Amygdala (tissue), 56 donors: Measurements from ENCODE around the gene RFPL1.

Experiments used
- DNase-seq, 56 donors: peaks; one replicate each; lab custom pipeline; 2025; lab: John Stamatoyannopoulos, UW

RFPL1 gene

DNA sequence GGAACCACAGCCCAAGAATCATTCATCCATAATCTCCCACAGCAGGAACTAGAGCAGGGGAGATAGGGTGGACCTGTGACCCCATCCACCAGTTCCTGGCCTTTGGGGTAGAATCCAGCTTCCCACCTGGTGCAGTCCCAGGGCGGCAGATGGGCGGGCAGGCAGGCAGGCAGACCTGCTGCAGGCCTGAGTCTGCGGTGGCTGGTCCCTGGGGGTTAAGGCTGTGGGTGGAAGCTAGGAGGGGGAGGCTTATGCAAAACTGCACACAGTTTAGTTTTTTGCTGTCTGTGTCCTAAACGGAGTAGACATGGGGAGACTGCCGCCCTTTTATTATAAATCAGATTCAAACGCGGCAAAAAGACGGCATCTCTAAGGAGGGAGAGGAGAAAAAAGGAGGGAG, 37.2 kb downstream of the RFPL1 start:
- DNase-seq, result no peak

DNA sequence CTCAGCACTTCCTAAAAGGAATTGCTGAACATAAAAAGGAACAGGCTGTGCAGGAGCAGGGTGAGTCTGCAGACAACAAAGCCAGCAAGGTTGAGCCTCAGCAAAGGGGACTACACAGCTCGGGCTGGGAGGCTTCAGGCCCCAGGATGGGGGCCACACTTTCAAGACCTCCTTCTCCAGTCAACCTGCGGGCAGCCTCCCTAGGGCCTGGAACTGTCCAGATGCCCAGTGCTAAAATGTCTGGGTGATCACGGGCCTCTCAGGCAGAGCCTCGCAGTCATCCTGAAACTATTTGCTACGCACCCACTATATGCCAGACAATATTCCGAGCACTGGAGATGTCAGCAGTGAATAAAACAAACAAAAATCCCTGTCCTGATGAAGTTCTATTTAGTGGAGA, 37.7 kb downstream of the RFPL1 start:
- no peak for DNase-seq

DNA sequence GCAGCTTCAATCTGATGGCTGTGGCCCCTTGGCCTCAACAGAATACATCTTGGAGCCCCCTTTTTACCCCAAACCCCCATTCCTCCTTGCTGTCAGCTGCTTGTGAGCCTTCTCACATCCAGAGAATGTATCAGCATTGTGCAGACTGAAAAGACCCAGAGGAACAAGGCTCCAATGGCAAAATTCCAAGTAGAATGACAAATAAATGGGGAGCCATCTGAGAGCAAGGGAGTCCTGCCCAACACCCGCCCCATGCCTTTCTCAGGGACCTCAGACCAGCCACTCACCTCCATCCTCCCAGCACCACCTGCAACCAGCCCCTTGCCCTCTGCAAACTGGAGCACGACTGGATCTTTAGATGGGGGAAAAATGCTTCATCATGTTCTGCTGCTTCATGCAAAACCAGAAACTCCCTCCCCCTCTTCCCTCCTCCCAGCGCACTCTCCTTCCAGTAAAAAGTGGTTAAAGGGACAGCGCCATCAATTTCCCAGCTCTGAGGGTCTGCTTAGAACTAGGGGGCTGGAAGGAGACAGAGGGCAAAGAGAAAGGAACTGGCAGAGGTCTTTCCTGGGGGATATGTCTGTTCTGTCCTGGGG, 39.4 kb downstream of the RFPL1 start:
- peak in 7 of 56 donors; percentile 10 to 34 (median 21) for DNase-seq

GRCh38 chr22:29478326-29479276, 40.2 kb downstream of the RFPL1 start:
- DNase-seq, result peak in 8 of 56 donors; percentile 8 to 45 (median 24)

- peak in 4 of 56 donors; percentile 11 to 36 (median 24) for DNase-seq
Measured at GRCh38 chr22:29479417-29480261, 41.3 kb downstream of the RFPL1 start, which contains the start of gene NEFH. Gene NEFH, plus strand, starts transcription at chr22:29480218. Its CDS starts 45 bp downstream, at chr22:29480263.

DNA sequence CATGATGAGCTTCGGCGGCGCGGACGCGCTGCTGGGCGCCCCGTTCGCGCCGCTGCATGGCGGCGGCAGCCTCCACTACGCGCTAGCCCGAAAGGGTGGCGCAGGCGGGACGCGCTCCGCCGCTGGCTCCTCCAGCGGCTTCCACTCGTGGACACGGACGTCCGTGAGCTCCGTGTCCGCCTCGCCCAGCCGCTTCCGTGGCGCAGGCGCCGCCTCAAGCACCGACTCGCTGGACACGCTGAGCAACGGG, 41.8 kb downstream of the RFPL1 start:
- no peak for DNase-seq

DNA sequence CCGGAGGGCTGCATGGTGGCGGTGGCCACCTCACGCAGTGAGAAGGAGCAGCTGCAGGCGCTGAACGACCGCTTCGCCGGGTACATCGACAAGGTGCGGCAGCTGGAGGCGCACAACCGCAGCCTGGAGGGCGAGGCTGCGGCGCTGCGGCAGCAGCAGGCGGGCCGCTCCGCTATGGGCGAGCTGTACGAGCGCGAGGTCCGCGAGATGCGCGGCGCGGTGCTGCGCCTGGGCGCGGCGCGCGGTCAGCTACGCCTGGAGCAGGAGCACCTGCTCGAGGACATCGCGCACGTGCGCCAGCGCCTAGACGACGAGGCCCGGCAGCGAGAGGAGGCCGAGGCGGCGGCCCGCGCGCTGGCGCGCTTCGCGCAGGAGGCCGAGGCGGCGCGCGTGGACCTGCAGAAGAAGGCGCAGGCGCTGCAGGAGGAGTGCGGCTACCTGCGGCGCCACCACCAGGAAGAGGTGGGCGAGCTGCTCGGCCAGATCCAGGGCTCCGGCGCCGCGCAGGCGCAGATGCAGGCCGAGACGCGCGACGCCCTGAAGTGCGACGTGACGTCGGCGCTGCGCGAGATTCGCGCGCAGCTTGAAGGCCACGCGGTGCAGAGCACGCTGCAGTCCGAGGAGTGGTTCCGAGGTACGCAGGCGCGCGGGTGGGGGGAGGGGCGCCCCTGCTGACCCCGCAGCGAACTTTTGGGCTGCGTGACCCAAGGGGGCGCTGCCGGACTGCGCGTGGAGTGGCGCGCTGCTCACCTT, 42.3 kb downstream of the RFPL1 start:
- peak in 32 of 56 donors; percentile 7 to 76 (median 42) for DNase-seq

DNA sequence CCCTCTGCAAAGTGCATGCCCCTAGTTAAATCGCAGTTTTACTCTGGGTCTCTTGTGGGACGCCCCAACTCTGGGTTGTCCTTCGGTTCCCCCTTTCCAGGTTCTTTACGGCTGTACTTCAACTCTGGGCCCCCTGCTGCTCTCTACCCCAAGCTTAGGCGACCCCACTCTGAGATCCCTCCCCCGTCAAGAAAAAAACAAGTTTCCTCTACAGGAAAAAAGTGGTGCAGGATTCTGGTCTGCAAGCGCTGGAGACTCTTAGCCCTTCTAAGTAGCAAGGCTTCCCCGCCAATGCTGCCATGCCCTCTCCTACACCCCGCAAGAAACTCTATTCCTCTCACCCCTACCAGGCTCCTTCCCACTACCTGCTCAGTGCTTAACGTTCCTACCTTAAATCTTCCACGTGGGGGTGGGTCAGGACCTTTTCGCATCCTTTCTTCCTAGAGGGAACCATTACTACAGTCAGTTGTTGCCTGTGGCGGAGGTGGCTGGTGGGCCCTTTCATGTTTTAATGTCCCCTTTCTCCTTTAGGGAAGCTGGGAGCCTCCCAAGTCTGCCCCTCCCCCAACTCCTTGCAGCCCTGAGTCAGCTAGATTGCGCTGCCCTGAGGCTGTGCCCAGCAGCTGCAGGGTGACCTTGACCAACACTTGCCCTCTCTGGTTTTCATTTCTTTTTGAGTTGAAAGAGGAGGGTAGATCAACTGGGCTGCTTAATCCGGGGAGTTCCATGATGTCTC, 43.0 kb downstream of the RFPL1 start:
- peak in 2 of 56 donors; percentile 6 to 27 for DNase-seq

DNA sequence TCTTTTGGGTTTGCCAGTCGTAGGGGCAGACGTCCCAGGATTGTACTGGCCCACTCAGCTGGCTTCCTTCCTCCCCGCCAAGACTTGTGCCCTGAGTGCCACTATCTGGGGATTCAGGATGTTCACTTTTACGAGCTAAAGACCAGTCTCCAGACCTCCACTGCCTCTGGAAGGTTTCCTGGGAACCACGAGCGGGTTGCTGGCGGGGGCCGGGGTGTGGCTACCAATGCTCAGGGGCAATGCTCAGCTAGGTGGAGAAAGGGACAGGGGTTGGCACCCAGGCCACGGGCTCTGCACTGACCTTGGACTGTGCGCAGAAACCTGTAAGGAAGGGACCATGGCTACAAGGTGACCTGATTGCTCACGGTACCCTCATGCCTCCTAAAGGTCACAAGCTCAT, 43.9 kb downstream of the RFPL1 start:
- DNase-seq, result no peak

DNA sequence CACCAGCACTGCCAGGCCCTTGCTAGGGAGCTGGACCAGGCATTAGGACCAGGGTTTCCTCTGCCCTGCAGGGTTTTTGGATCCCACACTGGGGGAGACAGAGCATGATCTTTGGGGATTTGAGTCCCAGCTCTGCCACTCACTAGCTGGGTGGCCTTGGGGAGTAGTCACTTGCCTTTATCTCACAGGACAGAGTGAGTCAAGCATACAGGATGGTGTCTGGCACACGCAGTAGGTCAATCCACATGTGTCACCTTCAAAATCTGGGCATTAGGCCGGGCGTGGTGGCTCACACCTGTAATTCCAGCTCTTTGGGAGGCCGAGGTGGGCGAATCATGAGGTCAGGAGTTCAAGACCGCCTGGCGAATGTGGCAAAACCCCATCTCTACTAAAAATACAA, 44.3 kb downstream of the RFPL1 start:
- DNase-seq, result no peak

GRCh38 chr22:29483254-29483653, 44.9 kb downstream of the RFPL1 start:
- no peak for DNase-seq

- DNase-seq, result no peak
Measured at GRCh38 chr22:29484642-29485041, 46.3 kb downstream of the RFPL1 start.

DNA sequence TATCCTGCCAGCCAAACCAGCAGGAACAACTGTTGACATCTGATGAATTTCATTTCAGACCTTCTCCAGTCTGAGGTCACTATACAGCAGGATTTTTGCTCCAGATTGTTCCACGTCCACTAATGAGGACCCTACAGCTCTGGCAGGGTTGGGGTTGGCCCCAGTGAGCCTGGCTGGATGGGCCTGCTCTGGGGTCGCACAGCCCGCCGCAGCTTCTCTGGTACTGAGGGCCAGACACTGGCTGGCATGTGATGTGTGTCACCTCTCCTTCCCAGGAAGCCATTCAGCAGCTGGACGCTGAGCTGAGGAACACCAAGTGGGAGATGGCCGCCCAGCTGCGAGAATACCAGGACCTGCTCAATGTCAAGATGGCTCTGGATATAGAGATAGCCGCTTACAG, 47.1 kb downstream of the RFPL1 start:
- DNase-seq, result no peak

- no peak for DNase-seq
Measured at GRCh38 chr22:29487426-29487986, 49.1 kb downstream of the RFPL1 start.

DNA sequence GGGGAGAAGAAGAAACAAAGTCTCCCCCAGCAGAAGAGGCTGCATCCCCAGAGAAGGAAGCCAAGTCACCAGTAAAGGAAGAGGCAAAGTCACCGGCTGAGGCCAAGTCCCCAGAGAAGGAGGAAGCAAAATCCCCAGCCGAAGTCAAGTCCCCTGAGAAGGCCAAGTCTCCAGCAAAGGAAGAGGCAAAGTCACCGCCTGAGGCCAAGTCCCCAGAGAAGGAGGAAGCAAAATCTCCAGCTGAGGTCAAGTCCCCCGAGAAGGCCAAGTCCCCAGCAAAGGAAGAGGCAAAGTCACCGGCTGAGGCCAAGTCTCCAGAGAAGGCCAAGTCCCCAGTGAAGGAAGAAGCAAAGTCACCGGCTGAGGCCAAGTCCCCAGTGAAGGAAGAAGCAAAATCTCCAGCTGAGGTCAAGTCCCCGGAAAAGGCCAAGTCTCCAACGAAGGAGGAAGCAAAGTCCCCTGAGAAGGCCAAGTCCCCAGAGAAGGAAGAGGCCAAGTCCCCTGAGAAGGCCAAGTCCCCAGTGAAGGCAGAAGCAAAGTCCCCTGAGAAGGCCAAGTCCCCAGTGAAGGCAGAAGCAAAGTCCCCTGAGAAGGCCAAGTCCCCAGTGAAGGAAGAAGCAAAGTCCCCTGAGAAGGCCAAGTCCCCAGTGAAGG, 50.9 kb downstream of the RFPL1 start:
- DNase-seq, result peak in 1 of 56 donors; percentile 20

DNA sequence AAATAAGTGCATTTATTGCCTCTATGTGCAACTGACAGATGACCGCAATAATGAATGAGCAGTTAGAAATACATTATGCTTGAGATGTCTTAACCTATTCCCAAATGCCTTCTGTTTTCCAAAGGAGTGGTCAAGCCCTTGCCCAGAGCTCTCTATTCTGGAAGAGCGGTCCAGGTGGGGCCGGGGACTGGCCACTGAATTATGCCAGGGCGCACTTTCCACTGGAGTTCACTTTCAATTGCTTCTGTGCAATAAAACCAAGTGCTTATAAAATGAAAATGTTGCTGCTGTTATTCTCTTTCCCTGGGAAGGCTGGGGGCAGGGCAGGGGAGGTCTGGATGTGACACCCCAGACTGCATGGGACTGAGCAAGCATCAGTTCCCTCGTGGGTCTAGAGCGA, 52.6 kb downstream of the RFPL1 start:
- DNase-seq, result no peak
